Fibroblast of lung (primary cell): ENCODE measurements around the gene RFESD.

Source experiments
- CTCF ChIP-seq, 2 donors: IDR thresholded peaks in 1 of 2; conservative IDR thresholded peaks in 1 of 2; 1 replicate in 1 of 2; 2 replicates in 1 of 2; pipeline ENCODE4 v1.5.1; 2011 to 2012; ENCODE audit warnings: low read length in 2 of 2, control low read depth in 1 of 2, inconsistent platforms in 1 of 2, low read depth in 1 of 2, mild to moderate bottlenecking in 1 of 2
- EZH2 ChIP-seq: IDR thresholded peaks from 2 replicates; pipeline ENCODE4 v1.5.1; 2012; ENCODE audit warnings: low read length, control low read depth, mild to moderate bottlenecking; ENCODE audit errors: missing control alignments

GRCh38 chr5:95613514-95613913, 33.1 kb upstream of the RFESD start:
- no peak for TF ChIP-seq EZH2
- no peak for TF ChIP-seq CTCF (conservative IDR thresholded peaks at IDR 0.05 in 1 of 2, IDR thresholded peaks at IDR 0.05 in 1 of 2; ENCODE audit: low read depth in 1 of 2, low read length in 2 of 2)
